SH-SY5Y (cell line): ENCODE measurements around the gene MPRIP.

ENCODE experiments used
- GATA2 ChIP-seq: IDR thresholded peaks from 2 replicates; pipeline ENCODE4 v1.6.1; 2011; ENCODE audit warnings: mild to moderate bottlenecking, low read depth, low read length
- GATA3 ChIP-seq: IDR thresholded peaks from 2 replicates; pipeline ENCODE4 v1.6.1; 2011; ENCODE audit warnings: low read depth, mild to moderate bottlenecking, low read length, moderate library complexity

- TF ChIP-seq GATA2, result no peak
- no peak for TF ChIP-seq GATA3
These were observed 46.6 kb downstream of the MPRIP start for GRCh38 chr17:17088541-17089525.
